Stomach (tissue), 9 donors: ENCODE data around the gene PLXNA2. TPM values are rescaled to one million over a fixed set of nuclear protein-coding genes. Genes with fewer than 3 reads are reported as not detected.

ENCODE experiments used
- DNase-seq, 2 donors: peaks; one replicate each; pipeline versions ENCODE4 v3.0.0 to v3.0.0-alpha.2; 2013 to 2019
- H3K27ac ChIP-seq, 5 donors: fragments of 200-600 bp in 4 of 5; sonication (generic) in 4 of 5; one replicate each; pipeline ENCODE4 v1.5.1; 2013 to 2019; ENCODE audit warnings: mild to moderate bottlenecking in 1 of 5, moderate library complexity in 1 of 5
- H3K27me3 ChIP-seq, 3 donors: fragments of 200-600 bp; sonication (generic); one replicate each; pipeline ENCODE4 v1.5.1; 2017 to 2019; ENCODE audit warnings: mixed run types in 1 of 3
- H3K36me3 ChIP-seq, 4 donors: fragments of 200-600 bp; sonication (generic); 1 replicate in 3 of 4; 2 replicates in 1 of 4; pipeline ENCODE4 v1.5.1; 2016 to 2019
- H3K4me1 ChIP-seq, 4 donors: fragments of 200-600 bp; sonication (generic); one replicate each; pipeline ENCODE4 v1.5.1; 2016 to 2019
- H3K4me3 ChIP-seq, 4 donors: fragments of 200-600 bp; sonication (generic) in 3 of 4; one replicate each; pipeline ENCODE4 v1.5.1; 2016 to 2019; ENCODE audit warnings: mild to moderate bottlenecking in 1 of 4
- H3K9me3 ChIP-seq, 4 donors: fragments of 200-600 bp; sonication (generic); one replicate each; pipeline ENCODE4 v1.5.1; 2016 to 2019
- EP300 ChIP-seq: sonication (generic); formaldehyde crosslinking; IDR thresholded peaks from one replicate; pipeline ENCODE4 v1.6.1; 2017; ENCODE audit warnings: antibody characterized with exemption
- POLR2A ChIP-seq, 4 donors: fragments of 450-650 bp; IDR thresholded peaks; one replicate each; pipeline ENCODE4 v1.6.1; 2016; ENCODE audit warnings: antibody characterized with exemption in 4 of 4, control low read depth in 2 of 4, mild to moderate bottlenecking in 1 of 4, moderate library complexity in 1 of 4
- POLR2AphosphoS5 ChIP-seq, 3 donors: sonication (generic); formaldehyde crosslinking; IDR thresholded peaks; one replicate each; pipeline ENCODE4 v1.6.1; 2016; ENCODE audit warnings: antibody characterized with exemption in 3 of 3
- WGBS, 5 donors: extraction: QIAGEN DNeasy Blood & Tissue Kit in 3 of 5; methylation state at CpG; one replicate each; pipeline versions ENCODE4 v1.1.5 to v1.1.7; 2013 to 2018; 5-methylcytosine and 5-hydroxymethylcytosine counted together
- intact Hi-C: fragments of 100-400 bp; cut with DNase I; formaldehyde crosslinking; loops from one replicate; pipeline ENCODE4 v1.15.1; 2023; ENCODE audit warnings: low total_unique reads
- polyA plus RNA-seq, 3 donors: library from polyadenylated mRNA; stranded (reverse); fragments of 200-250 nt; gene quantifications; one replicate each; pipeline ENCODE4 v1.2.3, GENCODE V29; 2013
- total RNA-seq, 5 donors: library from RNA; depleted of rRNA; stranded (reverse); fragments of >200 nt; gene quantifications; one replicate each; pipeline versions ENCODE4 v1.1.0 to v1.2.3, GENCODE V29; 2014 to 2016
- TF ChIP-seq, protein P1 (sequence below), 7 experiments: fragments of 450-650 bp in 4 of 7; fragments of 200-600 bp in 3 of 7; sonication (generic) in 3 of 7; IDR thresholded peaks; one replicate each; pipeline ENCODE4 v1.5.1; 2016 to 2019; ENCODE audit warnings: antibody characterized with exemption in 7 of 7, control low read depth in 2 of 7, mild to moderate bottlenecking in 1 of 7
- donor health status: healthy with polysubstance abuse.
- donor health status: Bipolar disorder and iron deficiency.
- donor health status: healthy.

PLXNA2 gene
- total and polyA plus RNA-seq, 8 donors, result 2.7 to 185 (median 28.7) TPM

DNA sequence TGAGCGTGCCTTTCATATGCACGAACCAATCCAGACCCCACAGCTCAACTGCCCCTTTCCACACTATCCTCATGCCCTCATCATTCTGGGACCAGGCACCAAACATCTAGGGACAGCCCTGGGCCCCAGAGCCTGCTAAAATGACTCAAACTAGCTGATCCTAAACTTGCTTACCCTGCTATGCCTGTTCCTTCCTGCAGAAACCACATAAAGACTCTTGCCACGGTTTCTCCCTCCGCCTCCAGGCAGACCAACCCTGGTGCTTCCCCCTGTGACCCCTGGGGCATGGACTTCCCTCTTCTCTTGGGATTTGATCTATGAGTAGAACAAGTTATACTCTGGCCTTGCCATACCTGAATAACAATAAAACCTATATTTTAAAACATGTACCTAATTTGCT lies 195.3 kb downstream of the PLXNA2 start:
- no peaks in the 10 kb centered on the region for H3K9me3 ChIP-seq
- TF ChIP-seq, protein P1, sequence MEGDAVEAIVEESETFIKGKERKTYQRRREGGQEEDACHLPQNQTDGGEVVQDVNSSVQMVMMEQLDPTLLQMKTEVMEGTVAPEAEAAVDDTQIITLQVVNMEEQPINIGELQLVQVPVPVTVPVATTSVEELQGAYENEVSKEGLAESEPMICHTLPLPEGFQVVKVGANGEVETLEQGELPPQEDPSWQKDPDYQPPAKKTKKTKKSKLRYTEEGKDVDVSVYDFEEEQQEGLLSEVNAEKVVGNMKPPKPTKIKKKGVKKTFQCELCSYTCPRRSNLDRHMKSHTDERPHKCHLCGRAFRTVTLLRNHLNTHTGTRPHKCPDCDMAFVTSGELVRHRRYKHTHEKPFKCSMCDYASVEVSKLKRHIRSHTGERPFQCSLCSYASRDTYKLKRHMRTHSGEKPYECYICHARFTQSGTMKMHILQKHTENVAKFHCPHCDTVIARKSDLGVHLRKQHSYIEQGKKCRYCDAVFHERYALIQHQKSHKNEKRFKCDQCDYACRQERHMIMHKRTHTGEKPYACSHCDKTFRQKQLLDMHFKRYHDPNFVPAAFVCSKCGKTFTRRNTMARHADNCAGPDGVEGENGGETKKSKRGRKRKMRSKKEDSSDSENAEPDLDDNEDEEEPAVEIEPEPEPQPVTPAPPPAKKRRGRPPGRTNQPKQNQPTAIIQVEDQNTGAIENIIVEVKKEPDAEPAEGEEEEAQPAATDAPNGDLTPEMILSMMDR (IDR thresholded peaks at IDR 0.05), result no peak
- TF ChIP-seq EP300, result no peak
- no peak for TF ChIP-seq POLR2A (IDR thresholded peaks at IDR 0.05)
- TF ChIP-seq POLR2AphosphoS5 (IDR thresholded peaks at IDR 0.05), result no peak
- H3K27ac ChIP-seq, result peak overlapping the region in 4 of 5 donors; percentile 60 to 78 (median 72)
- no peak overlapping the region for H3K4me3 ChIP-seq
- DNase-seq, result no peak
- 76 to 86% (median 83%) methylated on average over 4 of the region's 4 CpGs for WGBS, 5 donors
- no peaks in the 10 kb centered on the region for H3K27me3 ChIP-seq
- intact Hi-C loops, result no loop called here
- H3K36me3 ChIP-seq, result peaks cover 47 to 87% (median 82%) of the 10 kb centered on the region in 4 donors
- H3K4me1 ChIP-seq, result peaks cover 11 to 33% (median 22%) of the 10 kb centered on the region in 4 donors

DNA sequence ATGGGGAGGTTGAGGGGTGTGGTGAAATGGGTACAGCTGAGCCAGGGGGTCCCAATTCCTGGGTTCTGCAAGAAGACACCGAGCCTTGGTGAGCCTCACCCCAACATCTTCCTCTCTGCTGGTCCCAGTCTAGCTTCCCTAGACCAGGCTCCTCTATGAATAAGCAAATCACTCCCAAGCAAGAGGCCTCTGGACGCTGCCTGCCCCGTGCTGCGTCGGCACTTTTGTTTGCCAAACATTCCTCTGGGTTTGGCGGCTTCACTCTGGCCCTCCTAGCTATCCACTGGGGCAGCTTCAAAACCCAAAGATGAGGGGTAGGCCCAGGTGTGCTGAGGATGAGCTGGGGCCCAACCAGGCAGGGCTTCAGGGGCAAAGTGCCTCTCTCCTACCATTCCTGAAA lies 196.2 kb downstream of the PLXNA2 start:
- H3K9me3 ChIP-seq, result no peaks in the 10 kb centered on the region
- no peaks in the 10 kb centered on the region for H3K27me3 ChIP-seq
- H3K4me3 ChIP-seq, result no peak overlapping the region
- peaks cover 49 to 87% (median 82%) of the 10 kb centered on the region in 4 donors for H3K36me3 ChIP-seq
- peak in 1 of 2 donors; percentile 61 for DNase-seq
- no peak for TF ChIP-seq POLR2A (IDR thresholded peaks at IDR 0.05)
- peak in 1 of 3 donors; percentile 26 for TF ChIP-seq POLR2AphosphoS5 (IDR thresholded peaks at IDR 0.05)
- WGBS, 5 donors, result 44 to 63% (median 57%) methylated on average over 6 of the region's 6 CpGs
- H3K27ac ChIP-seq, result peak overlapping the region; percentile 41 to 78 (median 71)
- intact Hi-C loops, result no loop called here
- peaks cover 16 to 33% (median 23%) of the 10 kb centered on the region in 4 donors for H3K4me1 ChIP-seq

DNA sequence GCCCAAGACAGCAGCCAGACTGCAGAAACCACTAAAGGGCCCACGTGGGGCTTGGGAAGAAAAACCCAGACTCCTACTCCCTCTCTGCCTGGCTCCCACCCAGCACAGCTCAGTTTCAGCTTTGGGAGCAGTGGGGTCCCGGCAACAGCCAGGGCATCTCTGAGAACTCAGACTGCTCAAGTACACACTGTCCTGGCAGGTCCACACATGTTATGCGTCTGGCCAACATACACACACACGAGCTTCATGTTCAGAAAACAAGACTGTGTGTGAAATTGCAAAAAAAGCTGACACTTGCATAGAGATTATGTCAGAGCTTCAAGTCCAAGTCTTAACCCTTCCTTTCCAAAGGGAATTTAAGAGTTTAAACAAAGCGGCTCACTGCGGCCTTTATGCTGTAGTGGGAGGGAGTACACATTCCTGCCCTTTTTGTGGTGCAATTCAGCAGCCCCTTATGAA lies 196.7 kb downstream of the PLXNA2 start:
- Histone ChIP-seq H3K4me3 (no peak overlapping the region), H3K27me3 (no peaks in the 10 kb centered on the region), H3K36me3 (peaks cover 48 to 87% (median 82%) of the 10 kb centered on the region in 4 donors), H3K4me1 (peaks cover 16 to 33% (median 23%) of the 10 kb centered on the region in 4 donors), H3K27ac (peak overlapping the region in 4 of 5 donors; percentile 60 to 78 (median 72)), H3K9me3 (no peaks in the 10 kb centered on the region)
- 60 to 74% (median 69%) methylated on average over 6 of the region's 6 CpGs for WGBS, 5 donors
- intact Hi-C loops, result no loop called here
- peak; percentile 45 to 90 for DNase-seq
- TF ChIP-seq POLR2AphosphoS5 (IDR thresholded peaks at IDR 0.05), result peak; percentile 58 to 83 (median 71)
- TF ChIP-seq EP300, result no peak

DNA sequence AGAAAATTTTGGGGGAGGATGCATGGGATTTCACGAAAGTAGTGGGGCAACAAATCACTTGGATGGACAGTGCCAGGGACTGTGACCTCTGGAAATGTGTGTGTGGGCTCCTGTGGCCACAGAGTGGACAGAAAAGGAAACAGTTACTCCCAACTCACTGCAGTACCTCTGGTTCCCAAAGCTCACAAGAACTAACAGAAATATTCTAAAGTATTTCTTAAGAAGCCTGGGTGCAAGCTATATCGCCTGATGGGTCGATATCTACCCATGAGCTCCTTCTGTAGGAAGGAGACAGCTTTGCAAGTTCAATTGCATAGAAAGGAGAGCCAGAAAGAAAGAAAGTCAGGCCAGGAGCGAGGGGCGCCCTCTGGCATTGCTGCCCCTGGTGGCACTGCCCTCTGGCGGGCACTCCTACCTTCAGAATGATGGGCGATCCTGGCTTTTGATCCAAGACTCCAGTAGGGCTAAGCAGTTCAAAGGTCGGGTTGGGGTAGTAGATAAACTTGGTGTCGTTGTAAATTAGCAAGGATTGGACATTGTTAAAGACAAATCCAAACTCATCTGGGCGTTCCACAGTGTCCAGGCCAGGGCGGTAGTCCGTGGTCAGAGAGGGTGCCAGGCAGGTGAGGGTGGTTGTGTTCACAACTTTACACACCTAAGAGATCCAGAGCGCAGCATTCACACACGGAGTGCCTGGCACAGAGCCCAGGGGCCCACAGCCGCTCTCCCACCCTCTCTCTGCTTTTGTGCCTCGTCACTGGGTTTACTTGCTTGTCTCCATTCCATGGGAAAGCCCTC lies 198.5 kb downstream of the PLXNA2 start:
- TF ChIP-seq, protein P1 (IDR thresholded peaks at IDR 0.05), result no peak
- TF ChIP-seq EP300, result no peak
- no peak for TF ChIP-seq POLR2A (IDR thresholded peaks at IDR 0.05)
- TF ChIP-seq POLR2AphosphoS5 (IDR thresholded peaks at IDR 0.05), result no peak
- H3K4me1 ChIP-seq, result peaks cover 16 to 33% (median 23%) of the 10 kb centered on the region in 4 donors
- H3K27me3 ChIP-seq, result no peaks in the 10 kb centered on the region
- WGBS, 5 donors, result 72 to 87% (median 82%) methylated on average over 16 of the region's 16 CpGs
- peaks cover 49 to 87% (median 82%) of the 10 kb centered on the region in 4 donors for H3K36me3 ChIP-seq
- no peaks in the 10 kb centered on the region for H3K9me3 ChIP-seq
- intact Hi-C loops, result no loop called here
- no peak overlapping the region for H3K4me3 ChIP-seq
- peak overlapping the region in 1 of 5 donors; percentile 24 for H3K27ac ChIP-seq
- no peak for DNase-seq

DNA sequence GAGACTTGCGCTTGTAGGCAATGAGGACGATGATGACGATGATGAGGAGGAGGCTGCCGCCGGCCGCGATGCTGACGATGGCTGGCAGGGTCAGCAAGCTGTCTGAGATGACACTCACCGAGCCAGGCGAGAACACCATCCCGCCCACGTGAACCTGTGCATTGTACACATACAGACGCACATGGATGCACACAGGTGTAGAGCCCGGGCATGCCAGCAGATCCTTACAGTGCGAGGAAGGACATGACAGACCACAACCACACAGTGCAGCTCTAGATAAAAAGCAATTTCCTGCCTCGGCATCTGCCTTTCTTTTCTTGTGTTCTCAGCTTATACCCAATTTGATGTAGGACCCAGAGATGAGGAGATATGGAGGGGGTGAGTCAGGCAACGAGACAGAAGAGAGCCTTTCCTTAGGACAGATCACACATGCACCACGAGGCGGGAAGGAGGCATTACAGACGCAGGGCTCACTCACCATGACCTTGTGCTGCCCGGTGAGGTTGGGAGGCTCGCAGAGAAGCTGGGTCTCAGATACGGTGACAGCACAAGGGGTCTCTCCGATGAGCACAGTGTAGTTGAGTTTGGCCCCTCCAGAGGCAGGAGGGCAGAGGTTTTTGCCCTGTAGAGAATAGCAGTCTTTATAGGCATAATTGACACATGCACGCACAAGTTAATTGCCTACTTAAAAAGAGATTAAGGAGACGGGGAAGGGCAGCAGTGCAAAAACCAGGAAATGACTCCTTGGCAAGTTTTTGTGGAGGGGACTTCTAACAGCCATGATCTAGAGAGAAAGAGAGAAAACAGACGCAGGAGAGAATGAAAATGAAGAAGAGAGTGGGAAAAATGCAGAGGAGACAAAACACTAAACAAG lies 199.4 kb downstream of the PLXNA2 start:
- no peak for DNase-seq
- TF ChIP-seq, protein P1 (IDR thresholded peaks at IDR 0.05), result no peak
- H3K27ac ChIP-seq, result no peak overlapping the region
- peaks cover 16 to 33% (median 23%) of the 10 kb centered on the region in 4 donors for H3K4me1 ChIP-seq
- 82 to 89% (median 87%) methylated on average over 22 to 27 of the region's 27 CpGs for WGBS, 5 donors
- no peaks in the 10 kb centered on the region for H3K9me3 ChIP-seq
- no peak overlapping the region for H3K4me3 ChIP-seq
- H3K36me3 ChIP-seq, result peaks cover 54 to 87% (median 82%) of the 10 kb centered on the region in 4 donors
- H3K27me3 ChIP-seq, result no peaks in the 10 kb centered on the region
- intact Hi-C loops, result no loop called here
